Small intestine (tissue), 7 donors: ENCODE results near the gene ADAMTS7. TPM values are rescaled to one million over a fixed set of nuclear protein-coding genes. Genes with fewer than 3 reads are reported as not detected.
"Not testable (repeated sequence)": the region's sequence is repeated elsewhere in the genome, so short reads cannot be mapped to it uniquely, and the experiment has no call there.

Source experiments
- DNase-seq, 2 donors: peaks; one replicate each; pipeline versions ENCODE4 v3.0.0 to v3.0.0-alpha.2; 2013
- FAIRE-seq: peaks from 2 replicates; lab custom pipeline; 2012; peaks lifted over from hg19 to GRCh38; lab: Jason Lieb, UNC
- H3K27ac ChIP-seq, 3 donors: one replicate each; pipeline ENCODE4 v1.5.1; 2013; ENCODE audit warnings: low read length in 2 of 3, mild to moderate bottlenecking in 2 of 3, control low read depth in 1 of 3, inconsistent platforms in 1 of 3, low read depth in 1 of 3, moderate library complexity in 1 of 3
- H3K27me3 ChIP-seq, 3 donors: one replicate each; pipeline ENCODE4 v1.6.1; 2013; ENCODE audit warnings: low read length in 3 of 3, inconsistent platforms in 1 of 3; ENCODE audit not compliant: control insufficient read depth in 3 of 3, insufficient read depth in 3 of 3
- H3K36me3 ChIP-seq, 3 donors: one replicate each; pipeline ENCODE4 v1.6.1; 2013; ENCODE audit warnings: low read length in 3 of 3, inconsistent platforms in 1 of 3, low read depth in 1 of 3, mild to moderate bottlenecking in 1 of 3, moderate library complexity in 1 of 3; ENCODE audit not compliant: control insufficient read depth in 3 of 3, insufficient read depth in 2 of 3
- H3K4me1 ChIP-seq, 3 donors: one replicate each; pipeline ENCODE4 v1.6.1; 2013; ENCODE audit warnings: low read length in 2 of 3, inconsistent platforms in 1 of 3, low read depth in 1 of 3, mild to moderate bottlenecking in 1 of 3, moderate library complexity in 1 of 3; ENCODE audit not compliant: control insufficient read depth in 3 of 3, insufficient read depth in 2 of 3
- H3K4me3 ChIP-seq, 3 donors: one replicate each; pipeline ENCODE4 v1.5.1; 2013; ENCODE audit warnings: low read length in 3 of 3, control low read depth in 1 of 3, inconsistent platforms in 1 of 3, low read depth in 1 of 3, mild to moderate bottlenecking in 1 of 3, moderate library complexity in 1 of 3
- H3K9me3 ChIP-seq, 2 donors: one replicate each; pipeline ENCODE4 v1.6.1; 2013; ENCODE audit warnings: low read depth in 1 of 2, low read length in 1 of 2; ENCODE audit not compliant: control insufficient read depth in 2 of 2, insufficient read depth in 1 of 2
- WGBS, 3 donors: extraction: QIAGEN DNeasy Blood & Tissue Kit; methylation state at CpG; one replicate each; pipeline ENCODE4 v1.1.7; 2013; 5-methylcytosine and 5-hydroxymethylcytosine counted together
- polyA plus RNA-seq, 4 donors: library from polyadenylated mRNA; stranded (reverse) in 3 of 4; unstranded in 1 of 4; fragments of 200-250 nt in 3 of 4; fragments of 120-200 nt in 1 of 4; gene quantifications; one replicate each; pipeline versions ENCODE4 v1.2.1 to v1.2.3, GENCODE V29; 2013
- donor health status: healthy with polysubstance abuse.
- donor health status: control.
- donor health status: control.
- donor health status: Bipolar disorder and iron deficiency.
- donor health status: healthy.

ADAMTS7 gene
- polyA plus RNA-seq, 4 donors: 0.27 to 8.8 (median 0.84) TPM; not detected in 1

- not testable (repeated sequence) for H3K4me1 ChIP-seq, H3K27ac ChIP-seq, DNase-seq, FAIRE-seq, H3K27me3 ChIP-seq, H3K4me3 ChIP-seq, H3K9me3 ChIP-seq
- 56 to 76% (median 73%) methylated on average over 5 of the region's 5 CpGs for WGBS, 3 donors
- peaks cover 0 to 10% (median 0%) of the 10 kb centered on the region in 3 donors for H3K36me3 ChIP-seq
These were observed 12.9 kb downstream of the ADAMTS7 start for GRCh38 chr15:78798355-78798754.

DNA sequence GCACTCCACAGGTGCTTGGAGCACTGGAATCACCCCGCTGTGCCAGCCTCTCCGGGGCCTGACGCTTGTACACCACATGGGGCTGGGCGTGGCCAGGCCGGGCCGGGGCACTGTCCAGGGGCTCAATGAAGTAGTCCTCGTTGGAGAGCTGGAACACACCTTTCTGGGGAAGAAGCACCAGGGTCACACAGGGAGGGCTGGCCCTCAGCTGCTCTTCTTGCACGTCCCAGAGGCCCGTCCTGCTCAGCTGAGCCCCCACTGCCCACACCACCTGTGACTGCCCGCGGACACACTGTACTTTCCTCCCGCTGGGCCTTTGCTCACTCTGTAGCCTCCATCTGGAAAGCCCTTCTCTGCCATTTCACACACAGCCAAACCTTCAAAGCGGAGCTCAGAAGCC, 13.3 kb downstream of the ADAMTS7 start:
- H3K9me3 ChIP-seq: no peaks in the 10 kb centered on the region
- DNase-seq (no peak), FAIRE-seq (no peak)
- no peak overlapping the region for H3K4me3 ChIP-seq
- H3K27ac ChIP-seq: no peak overlapping the region
- 64 to 83% (median 66%) methylated on average over 13 of the region's 13 CpGs for WGBS, 3 donors
- H3K36me3 ChIP-seq: peaks cover 0 to 10% (median 0%) of the 10 kb centered on the region in 3 donors
- H3K4me1 ChIP-seq: no peaks in the 10 kb centered on the region
- H3K27me3 ChIP-seq: no peaks in the 10 kb centered on the region

- H3K27me3 ChIP-seq: no peaks in the 10 kb centered on the region
- 92 to 93% (median 93%) methylated on average over 15 of the region's 15 CpGs for WGBS, 3 donors
- peaks cover 0 to 10% (median 0%) of the 10 kb centered on the region in 3 donors for H3K36me3 ChIP-seq
- DNase-seq (no peak), FAIRE-seq (no peak)
- no peaks in the 10 kb centered on the region for H3K4me1 ChIP-seq
- H3K4me3 ChIP-seq: no peak overlapping the region
- no peak overlapping the region for H3K27ac ChIP-seq
- H3K9me3 ChIP-seq: no peaks in the 10 kb centered on the region
These were observed 14.8 kb downstream of the ADAMTS7 start for GRCh38 chr15:78796510-78796909.

- FAIRE-seq: no peak
- Histone ChIP-seq H3K36me3 (peaks cover 0 to 14% (median 0%) of the 10 kb centered on the region in 3 donors), H3K27me3 (no peaks in the 10 kb centered on the region)
These were observed 16.2 kb downstream of the ADAMTS7 start for GRCh38 chr15:78795043-78795442.

DNA sequence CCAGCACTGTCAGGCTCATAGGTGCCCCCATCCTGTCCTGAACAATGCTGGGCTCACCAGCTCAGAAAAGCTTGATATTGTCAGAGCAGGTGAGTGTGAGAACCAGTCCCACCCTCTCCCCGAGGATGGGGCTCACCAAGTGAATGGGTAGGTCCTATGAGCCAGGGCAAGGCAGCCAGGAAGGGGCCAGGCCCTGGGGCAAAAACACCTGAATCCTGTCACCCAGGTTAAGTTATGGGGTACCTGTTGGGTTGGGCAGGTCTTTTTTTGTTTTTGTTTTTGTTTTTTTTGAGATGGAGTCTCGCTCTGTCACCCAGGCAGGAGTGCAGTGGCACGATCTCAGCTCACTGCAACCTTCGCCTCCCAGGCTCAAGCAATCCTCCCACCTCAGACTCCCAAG, 16.8 kb downstream of the ADAMTS7 start:
- not testable (repeated sequence) for DNase-seq, H3K4me1 ChIP-seq, H3K4me3 ChIP-seq, H3K27me3 ChIP-seq, H3K27ac ChIP-seq, H3K9me3 ChIP-seq, FAIRE-seq
- H3K36me3 ChIP-seq: peaks cover 0 to 18% (median 0%) of the 10 kb centered on the region in 3 donors
- 85 to 94% (median 92%) methylated on average over 4 of the region's 4 CpGs for WGBS, 3 donors

More at GRCh38 chr15:78795043-78795442, 16.2 kb downstream of the ADAMTS7 start:
- H3K4me3 ChIP-seq: no peak overlapping the region
- no peak overlapping the region for H3K27ac ChIP-seq
- DNase-seq: no peak
- H3K4me1 ChIP-seq: no peaks in the 10 kb centered on the region
- no peaks in the 10 kb centered on the region for H3K9me3 ChIP-seq

- FAIRE-seq: no peak
- 80 to 93% (median 91%) methylated on average over 4 of the region's 4 CpGs for WGBS, 3 donors
- H3K4me3 ChIP-seq: no peak overlapping the region
- DNase-seq: no peak
- no peaks in the 10 kb centered on the region for H3K4me1 ChIP-seq
- peaks cover 0 to 10% (median 0%) of the 10 kb centered on the region in 3 donors for H3K36me3 ChIP-seq
- H3K9me3 ChIP-seq: no peaks in the 10 kb centered on the region
- no peak overlapping the region for H3K27ac ChIP-seq
- no peaks in the 10 kb centered on the region for H3K27me3 ChIP-seq
These were observed 19.9 kb downstream of the ADAMTS7 start for GRCh38 chr15:78791357-78791756.

GRCh38 chr15:78790027-78790426, 21.2 kb downstream of the ADAMTS7 start:
- Histone ChIP-seq H3K4me3 (no peak overlapping the region), H3K4me1 (no peaks in the 10 kb centered on the region), H3K36me3 (peaks cover 0 to 8% (median 0%) of the 10 kb centered on the region in 3 donors), H3K27ac (no peak overlapping the region), H3K9me3 (no peaks in the 10 kb centered on the region), H3K27me3 (no peaks in the 10 kb centered on the region)
- DNase-seq (no peak), FAIRE-seq (no peak)
- WGBS, 3 donors: 65 to 72% (median 68%) methylated on average over 4 of the region's 4 CpGs

DNA sequence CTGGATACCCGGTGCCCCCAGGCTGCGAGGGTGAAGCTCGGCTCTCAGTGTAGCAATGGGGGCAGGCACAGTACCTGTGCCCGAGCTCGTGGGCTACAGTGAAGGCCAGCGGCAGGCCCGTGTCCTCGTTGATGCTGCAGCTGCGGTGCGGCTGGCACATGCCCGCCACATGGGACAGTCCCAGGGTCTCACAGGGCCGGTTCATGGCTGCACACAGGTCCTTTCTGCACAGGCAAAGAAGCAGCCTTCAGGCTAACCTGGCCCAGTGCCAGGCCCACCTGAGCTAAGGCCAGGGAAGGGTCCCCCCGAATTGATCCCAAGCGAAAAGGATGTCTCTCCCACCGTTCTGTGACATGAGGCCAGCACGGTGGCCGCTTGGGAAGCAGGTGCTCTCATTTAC, 21.6 kb downstream of the ADAMTS7 start:
- peaks cover 0 to 7% (median 0%) of the 10 kb centered on the region in 3 donors for H3K36me3 ChIP-seq
- DNase-seq (no peak), FAIRE-seq (no peak)
- H3K4me1 ChIP-seq: no peaks in the 10 kb centered on the region
- H3K9me3 ChIP-seq: no peaks in the 10 kb centered on the region
- WGBS, 3 donors: 88 to 91% (median 90%) methylated on average over 15 to 17 of the region's 17 CpGs
- H3K4me3 ChIP-seq: no peak overlapping the region
- H3K27ac ChIP-seq: no peak overlapping the region
- no peaks in the 10 kb centered on the region for H3K27me3 ChIP-seq

DNA sequence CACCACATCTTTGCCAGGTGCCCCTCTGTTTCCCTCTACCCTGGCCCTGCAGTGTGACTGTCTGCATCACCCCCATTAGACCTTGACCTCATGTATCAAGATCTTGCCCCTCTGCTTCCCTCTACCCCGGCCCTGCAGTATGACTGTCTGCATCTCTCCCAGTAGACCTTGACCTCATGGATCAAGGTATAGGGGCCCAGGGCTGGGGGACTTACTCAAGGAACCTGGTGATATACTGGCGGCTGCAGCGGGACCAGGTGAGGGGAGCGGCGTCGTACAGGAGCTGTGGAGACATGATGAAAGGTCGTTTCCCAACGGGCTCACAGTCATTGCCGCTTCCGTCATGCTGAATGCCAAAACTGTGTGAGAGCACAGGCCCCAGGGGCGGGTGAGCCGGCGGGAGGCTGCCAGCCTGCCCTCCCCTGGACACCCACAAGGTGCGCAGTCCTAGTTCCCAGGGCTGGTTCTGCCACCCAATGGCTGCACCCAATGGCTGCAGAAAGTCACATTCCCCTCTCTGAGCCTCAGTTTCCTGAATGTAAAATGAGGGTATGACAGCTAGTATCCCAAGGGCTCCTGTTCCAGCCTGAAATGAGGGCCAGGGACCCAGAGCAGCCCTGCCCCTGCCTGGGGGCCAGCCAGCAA, 23.1 kb downstream of the ADAMTS7 start:
- FAIRE-seq (no peak), DNase-seq (peak in 1 of 2 donors; percentile 67)
- Histone ChIP-seq H3K4me1 (no peaks in the 10 kb centered on the region), H3K27me3 (no peaks in the 10 kb centered on the region), H3K4me3 (no peak overlapping the region), H3K27ac (no peak overlapping the region), H3K36me3 (peaks cover 0 to 7% (median 0%) of the 10 kb centered on the region in 3 donors), H3K9me3 (no peaks in the 10 kb centered on the region)
- WGBS, 3 donors: 29 to 70% (median 52%) methylated on average over 14 of the region's 14 CpGs
